HG03135 (cell line): ENCODE data around the gene CDIP1.
"Not testable (repeated sequence)": the region's sequence is repeated elsewhere in the genome, so short reads cannot be mapped to it uniquely, and the experiment has no call there.

Source experiments
- ATAC-seq: cut with Tn5 transposase; IDR thresholded peaks from one replicate; pipeline ENCODE4 v1.9.1; 2021; ENCODE audit warnings: mild to moderate bottlenecking, moderate library complexity; ENCODE audit not compliant: unreplicated experiment

The CDIP1 gene

GRCh38 chr16:4538350-4539235, at the start of gene CDIP1:
CDIP1 (minus strand) TSS chr16:4538773; CDS start chr16:4514130, 24,643 bp downstream.
- ATAC-seq: peak; percentile 79

GRCh38 chr16:4586291-4586690, 47.7 kb upstream of the CDIP1 start:
- no peak for ATAC-seq

GRCh38 chr16:4583906-4584305, 45.3 kb upstream of the CDIP1 start:
- no peak for ATAC-seq

- ATAC-seq: no peak
Measured at GRCh38 chr16:4580250-4580649, 41.7 kb upstream of the CDIP1 start.

- no peak for ATAC-seq
Measured at GRCh38 chr16:4578961-4579530, 40.5 kb upstream of the CDIP1 start.

- ATAC-seq: no peak
Measured at GRCh38 chr16:4576008-4576407, 37.4 kb upstream of the CDIP1 start.

- no peak for ATAC-seq
Measured at GRCh38 chr16:4574919-4575705, 36.5 kb upstream of the CDIP1 start.

GRCh38 chr16:4573926-4574325, 35.4 kb upstream of the CDIP1 start:
- not testable (repeated sequence) for ATAC-seq

GRCh38 chr16:4572715-4573114, 34.1 kb upstream of the CDIP1 start:
- ATAC-seq: no peak

GRCh38 chr16:4570688-4571321, 32.2 kb upstream of the CDIP1 start:
- no peak for ATAC-seq

GRCh38 chr16:4570086-4570485, 31.5 kb upstream of the CDIP1 start:
- no peak for ATAC-seq

- ATAC-seq: no peak
Measured at GRCh38 chr16:4566144-4566543, 27.6 kb upstream of the CDIP1 start.

- ATAC-seq: no peak
Measured at GRCh38 chr16:4564661-4565267, 26.2 kb upstream of the CDIP1 start.

GRCh38 chr16:4561596-4561995, 23.0 kb upstream of the CDIP1 start:
- ATAC-seq: no peak

GRCh38 chr16:4557973-4558372, 19.4 kb upstream of the CDIP1 start:
- ATAC-seq: no peak

GRCh38 chr16:4556580-4556979, 18.0 kb upstream of the CDIP1 start:
- no peak for ATAC-seq

- no peak for ATAC-seq
Measured at GRCh38 chr16:4556112-4556511, 17.5 kb upstream of the CDIP1 start, which contains the start of gene C16orf96. C16orf96 (plus strand) TSS chr16:4556340; CDS start chr16:4556490, 150 bp downstream.

GRCh38 chr16:4552541-4552940, 14.0 kb upstream of the CDIP1 start:
- ATAC-seq: no peak

GRCh38 chr16:4550591-4550990, 12.0 kb upstream of the CDIP1 start:
- no peak for ATAC-seq

GRCh38 chr16:4548124-4548523, 9.6 kb upstream of the CDIP1 start:
- ATAC-seq: no peak

- no peak for ATAC-seq
Measured at GRCh38 chr16:4544473-4544872, 5.9 kb upstream of the CDIP1 start.
